Hepatocyte (in vitro differentiated cells): ENCODE measurements around the gene PRKAB1. TPM values are rescaled to one million over a fixed set of nuclear protein-coding genes. Genes with fewer than 3 reads are reported as not detected.

ENCODE experiments used
- DNase-seq: peaks from one replicate; pipeline ENCODE4 v3.0.0-alpha.2; 2016; ENCODE audit warnings: low spot score
- H2AFZ ChIP-seq: fragments of 200-600 bp; sonication (generic); 2 replicates; pipeline ENCODE4 v1.6.0; 2016; ENCODE audit warnings: antibody characterized with exemption, mild to moderate bottlenecking
- H3K27ac ChIP-seq: fragments of 200-600 bp; sonication (generic); 2 replicates; pipeline ENCODE4 v1.5.1; 2016; ENCODE audit warnings: mild to moderate bottlenecking
- H3K27me3 ChIP-seq: fragments of 200-600 bp; sonication (generic); 2 replicates; pipeline ENCODE4 v1.6.1; 2016
- H3K36me3 ChIP-seq: fragments of 200-600 bp; sonication (generic); replicated peaks from 2 replicates; pipeline ENCODE4 v1.5.1; 2016; ENCODE audit warnings: low read depth; ENCODE audit not compliant: insufficient read depth
- H3K4me1 ChIP-seq: fragments of 200-600 bp; sonication (generic); 2 replicates; pipeline ENCODE4 v1.5.1; 2016; ENCODE audit warnings: mild to moderate bottlenecking, moderate library complexity; ENCODE audit not compliant: insufficient read depth
- H3K4me2 ChIP-seq: fragments of 200-600 bp; sonication (generic); 2 replicates; pipeline ENCODE4 v1.6.0; 2016
- H3K4me3 ChIP-seq: fragments of 200-600 bp; sonication (generic); 2 replicates; pipeline ENCODE4 v1.5.1; 2016; ENCODE audit warnings: mild to moderate bottlenecking
- H3K79me2 ChIP-seq: fragments of 200-600 bp; sonication (generic); 2 replicates; pipeline ENCODE4 v1.6.0; 2017; ENCODE audit warnings: mild to moderate bottlenecking
- H3K9me2 ChIP-seq: fragments of 200-600 bp; sonication (generic); replicated peaks from 2 replicates; pipeline ENCODE4 v1.6.0; 2017; ENCODE audit warnings: mild to moderate bottlenecking; ENCODE audit not compliant: insufficient read depth
- H3K9me3 ChIP-seq: fragments of 200-600 bp; sonication (generic); 2 replicates; pipeline ENCODE4 v1.5.1; 2016; ENCODE audit warnings: low read depth, mild to moderate bottlenecking
- H4K20me1 ChIP-seq: fragments of 200-600 bp; sonication (generic); 2 replicates; pipeline ENCODE4 v1.6.0; 2016; ENCODE audit warnings: mild to moderate bottlenecking; ENCODE audit not compliant: insufficient read depth, poor library complexity, severe bottlenecking
- CTCF ChIP-seq: fragments of 200-600 bp; sonication (generic); IDR thresholded peaks from 2 replicates; pipeline ENCODE4 v1.5.1; 2016; ENCODE audit warnings: antibody characterized with exemption, mild to moderate bottlenecking; ENCODE audit not compliant: poor library complexity
- EZH2 ChIP-seq: fragments of 200-600 bp; sonication (generic); IDR thresholded peaks from 2 replicates; pipeline ENCODE4 v1.6.1; 2016; ENCODE audit warnings: antibody characterized with exemption, mild to moderate bottlenecking, borderline replicate concordance
- EZH2phosphoT487 ChIP-seq: fragments of 200-600 bp; sonication (generic); IDR thresholded peaks from one replicate; pipeline ENCODE4 v1.6.1; 2018; ENCODE audit warnings: antibody characterized with exemption, mild to moderate bottlenecking, low read depth, moderate library complexity; ENCODE audit not compliant: unreplicated experiment, severe bottlenecking
- WGBS: methylation state at CpG from one replicate; pipeline ENCODE4 v1.1.6; 2016; ENCODE audit warnings: low lambda C conversion rate; ENCODE audit errors: missing lambda C conversion rate; 5-methylcytosine and 5-hydroxymethylcytosine counted together
- microRNA counts: library from miRNA; unstranded; fragments of <30 nt; microRNA quantifications from one replicate; lab custom pipeline; 2017
- microRNA-seq: library from miRNA; unstranded; fragments of <30 nt; microRNA quantifications from one replicate; pipeline ENCODE4, GENCODE V29; 2017
- polyA plus RNA-seq: library from polyadenylated mRNA; unstranded; fragments of >200 nt; fragmentation: Nextera tagmentation; extraction: Ambion mirVana; gene quantifications from 2 replicates; pipeline ENCODE4 v1.2.1, GENCODE V29; 2016
- small RNA-seq: library from RNA; depleted of rRNA; stranded (forward); fragments of <200 nt; gene quantifications from one replicate; pipeline ENCODE3, GENCODE V24; 2014
- total RNA-seq: library from RNA; depleted of rRNA; stranded (reverse); fragments of >200 nt; gene quantifications from 2 replicates; pipeline ENCODE4 v1.2.3, GENCODE V29; 2014

PRKAB1 gene
- total and polyA plus RNA-seq, 2 experiments from 2014 or later: 32.3 to 37.7 TPM

- Histone ChIP-seq H3K36me3 (no peaks in the 10 kb centered on the region), H3K27me3 (no peaks in the 10 kb centered on the region), H3K4me2 (no peak overlapping the region), H3K4me1 (no peaks in the 10 kb centered on the region), H3K79me2 (no peaks in the 10 kb centered on the region), H3K27ac (no peak overlapping the region), H2AFZ (no peak overlapping the region), H3K4me3 (no peak overlapping the region), H4K20me1 (no peaks in the 10 kb centered on the region), H3K9me3 (no peaks in the 10 kb centered on the region), H3K9me2 (no peaks in the 10 kb centered on the region)
- no peak for DNase-seq
- 97% methylated on average over 6 of the region's 6 CpGs for WGBS
- TF ChIP-seq EZH2phosphoT487: no peak
- no peak for TF ChIP-seq EZH2
- no peak for TF ChIP-seq CTCF
Measured at GRCh38 chr12:119728444-119728745, 60.5 kb downstream of the PRKAB1 start.

- Histone ChIP-seq H3K4me3 (no peak overlapping the region), H4K20me1 (no peaks in the 10 kb centered on the region), H2AFZ (no peak overlapping the region), H3K4me2 (no peak overlapping the region), H3K36me3 (no peaks in the 10 kb centered on the region), H3K9me3 (no peaks in the 10 kb centered on the region), H3K79me2 (no peaks in the 10 kb centered on the region), H3K4me1 (no peaks in the 10 kb centered on the region), H3K9me2 (no peaks in the 10 kb centered on the region), H3K27ac (no peak overlapping the region), H3K27me3 (no peaks in the 10 kb centered on the region)
- TF ChIP-seq EZH2: no peak
- no peak for TF ChIP-seq CTCF
- TF ChIP-seq EZH2phosphoT487: no peak
- 97% methylated on average over 8 of the region's 8 CpGs for WGBS
- no peak for DNase-seq
Measured at GRCh38 chr12:119729871-119730270, 61.9 kb downstream of the PRKAB1 start.

- Histone ChIP-seq H3K27me3 (no peaks in the 10 kb centered on the region), H3K4me1 (no peaks in the 10 kb centered on the region), H2AFZ (no peak overlapping the region), H3K4me2 (no peak overlapping the region), H3K4me3 (no peak overlapping the region), H3K9me3 (no peaks in the 10 kb centered on the region), H4K20me1 (no peaks in the 10 kb centered on the region), H3K36me3 (no peaks in the 10 kb centered on the region), H3K79me2 (no peaks in the 10 kb centered on the region), H3K27ac (no peak overlapping the region), H3K9me2 (no peaks in the 10 kb centered on the region)
- TF ChIP-seq CTCF (no peak), EZH2 (no peak)
- WGBS: 97% methylated on average over 13 of the region's 13 CpGs
- DNase-seq: no peak
Measured at GRCh38 chr12:119730381-119730780, 62.4 kb downstream of the PRKAB1 start.

MicroRNAs encoded within 50 kb of the gene (microRNA counts, 767-probe panel; counts per million panel counts)
- not detected for microRNA hsa-miR-1178 (lab: Ali Mortazavi, UCI)

Small RNA genes lying within 50 kb of the gene (microRNA-seq; reads per million reads assigned to microRNA genes)
- gene MIR1178: not detected

Small RNA genes lying within 50 kb of the gene (small RNA-seq; reads per million reads assigned to genes)
- gene RN7SKP197: not detected

Other genes with a start within 250 kb of the PRKAB1 start
- not detected in 2 replicates for gene TMEM233, start 74.4 kb upstream of the PRKAB1 start, total RNA-seq
- not detected in 2 replicates for gene TMEM233, start 74.4 kb upstream of the PRKAB1 start, polyA plus RNA-seq
- 3.9 and 4.4 TPM in 2 replicates for gene CIT, start 209.2 kb downstream of the PRKAB1 start, total RNA-seq
- gene CIT, start 209.2 kb downstream of the PRKAB1 start, polyA plus RNA-seq: 3.6 and 3.7 TPM in 2 replicates